A549 (cell line): ENCODE data around the gene NLRP1. TPM values are rescaled to one million over a fixed set of nuclear protein-coding genes. Genes with fewer than 3 reads are reported as not detected.

ENCODE experiments used
- ATAC-seq, 2 experiments: fragments of 200-7000 bp in 1 of 2; fragments of >200 bp in 1 of 2; cut with Nextera tagmentation in 1 of 2; cut with Tn5 transposase in 1 of 2; 3 replicates each; pipeline versions ENCODE4 v1.8.0 to v1.9.1; 2018 to 2020; ENCODE audit warnings: mild to moderate bottlenecking in 1 of 2, moderate library complexity in 1 of 2
- CTCF ChIA-PET: fragments of 300-600 bp; sonication (Branson Sonifier 250); formaldehyde crosslinking; extraction: SDS; loops from one replicate; lab custom pipeline; 2021; ENCODE audit warnings: antibody characterized with exemption, inconsistent platforms; lab: Yijun Ruan, JAX
- POLR2A ChIA-PET: fragments of 350-600 bp; formaldehyde crosslinking; extraction: SDS; loops from one replicate; lab custom pipeline; 2021; ENCODE audit warnings: antibody characterized with exemption, inconsistent platforms; lab: Yijun Ruan, JAX
- DNase-seq, 2 experiments: peaks; one replicate each; pipeline versions ENCODE4 v3.0.0 to v3.0.0-alpha.2; 2011 to 2016; ENCODE audit warnings: low read depth in 1 of 2, low spot score in 1 of 2
- FAIRE-seq: peaks from 2 replicates; lab custom pipeline; 2011; peaks lifted over from hg19 to GRCh38; lab: Jason Lieb, UNC
- H3K27ac ChIP-seq, 2 experiments: fragments of >200 bp; sonication (Bioruptor Twin); formaldehyde crosslinking; 3 replicates each; pipeline ENCODE4 v1.5.1; 2016 to 2017
- H3K4me1 ChIP-seq: fragments of >200 bp; sonication (Bioruptor Twin); formaldehyde crosslinking; 3 replicates; pipeline ENCODE4 v1.6.1; 2016
- H3K4me2 ChIP-seq: fragments of >200 bp; sonication (Bioruptor Twin); formaldehyde crosslinking; 3 replicates; pipeline ENCODE4 v1.6.1; 2016
- H3K4me3 ChIP-seq: fragments of >200 bp; sonication (Bioruptor Twin); formaldehyde crosslinking; 3 replicates; pipeline ENCODE4 v1.5.1; 2016
- H3K9me3 ChIP-seq: fragments of >200 bp; sonication (Bioruptor Twin); formaldehyde crosslinking; 3 replicates; pipeline ENCODE4 v1.6.1; 2016
- CHD4 ChIP-seq: fragments of 200-600 bp; sonication (generic); IDR thresholded peaks from 2 replicates; pipeline ENCODE4 v1.6.1; 2016; ENCODE audit warnings: antibody characterized with exemption, mild to moderate bottlenecking, borderline replicate concordance
- ESRRA ChIP-seq: fragments of 150-350 bp; IDR thresholded peaks from 2 replicates; pipeline ENCODE4 v1.6.1; 2014; ENCODE audit warnings: mild to moderate bottlenecking, low read length, borderline replicate concordance
- FOSL2 ChIP-seq, 2 experiments: fragments of 450-650 bp in 1 of 2; fragments of >200 bp in 1 of 2; sonication (Bioruptor Twin) in 1 of 2; formaldehyde crosslinking; IDR thresholded peaks; 2 replicates each; pipeline versions ENCODE4 v1.5.0 to v1.6.1; 2016 to 2020; ENCODE audit warnings: mild to moderate bottlenecking in 1 of 2, moderate library complexity in 1 of 2
- GATA3 ChIP-seq: IDR thresholded peaks from 2 replicates; pipeline ENCODE4 v1.6.1; 2012; ENCODE audit warnings: borderline replicate concordance
- HDAC2 ChIP-seq: fragments of 200-600 bp; sonication (generic); IDR thresholded peaks from 2 replicates; pipeline ENCODE4 v1.6.1; 2016
- HOXB13 ChIP-seq: fragments of 250-450 bp; sonication (Bioruptor Pico); IDR thresholded peaks from 2 replicates; pipeline ENCODE4 v1.5.0; 2020; ENCODE audit warnings: low read depth, mild to moderate bottlenecking, moderate library complexity
- JUNB ChIP-seq: fragments of >200 bp; sonication (Bioruptor Twin); formaldehyde crosslinking; IDR thresholded peaks from 2 replicates; pipeline ENCODE4 v1.6.1; 2016
- MYC ChIP-seq: IDR thresholded peaks from 2 replicates; pipeline ENCODE4 v1.6.1; 2012; ENCODE audit warnings: mild to moderate bottlenecking, inconsistent platforms, low read length, improper control_type of control experiment, borderline replicate concordance
- POLR2AphosphoS2 ChIP-seq: conservative IDR thresholded peaks from 2 replicates; pipeline ENCODE4 v1.6.1; 2012; ENCODE audit warnings: low read length, improper control_type of control experiment, inconsistent platforms
- RAD21 ChIP-seq, 2 experiments: fragments of >200 bp in 1 of 2; sonication (Bioruptor Twin) in 1 of 2; formaldehyde crosslinking in 1 of 2; IDR thresholded peaks in 1 of 2; conservative IDR thresholded peaks in 1 of 2; 2 replicates in 1 of 2; 3 replicates in 1 of 2; pipeline ENCODE4 v1.6.1; 2012 to 2018; ENCODE audit warnings: inconsistent platforms in 1 of 2
- TFCP2L1 ChIP-seq: fragments of 250-450 bp; sonication (Bioruptor Pico); IDR thresholded peaks from 2 replicates; pipeline ENCODE4 v1.5.0; 2021; ENCODE audit warnings: mild to moderate bottlenecking
- TP53 ChIP-seq: fragments of 250-450 bp; sonication (Bioruptor Pico); IDR thresholded peaks from 2 replicates; pipeline ENCODE4 v1.5.0; 2021; ENCODE audit warnings: mild to moderate bottlenecking, moderate library complexity
- ZFP36 ChIP-seq: fragments of 450-650 bp; IDR thresholded peaks from 2 replicates; pipeline ENCODE4 v1.6.1; 2014; ENCODE audit warnings: borderline replicate concordance; ENCODE audit not compliant: partially characterized antibody
- WGBS: methylation state at CpG from one replicate; pipeline ENCODE4 v1.1.6; 2017; ENCODE audit errors: missing lambda C conversion rate; 5-methylcytosine and 5-hydroxymethylcytosine counted together
- polyA plus RNA-seq, 4 experiments: library from polyadenylated mRNA; depleted of rRNA in 3 of 4; stranded (reverse); fragments of >200 nt; fragmentation: RNase III in 1 of 4; extraction: RNeasy Plus Mini Kit Qiagen cat#74134 plus additional on column Dnase treatment in 1 of 4; gene quantifications; 2 replicates in 3 of 4; 3 replicates in 1 of 4; pipeline ENCODE4 v1.2.3, GENCODE V29; 2011 to 2017
- TF ChIP-seq, protein P1 (sequence below): fragments of >200 bp; sonication (Bioruptor Twin); formaldehyde crosslinking; IDR thresholded peaks from 3 replicates; pipeline ENCODE4 v1.5.1; 2016
- TF ChIP-seq, protein P2 (sequence below): IDR thresholded peaks from 2 replicates; pipeline ENCODE4 v1.6.1; 2012
- TF ChIP-seq, protein P3 (sequence below): fragments of >200 bp; sonication (Bioruptor Twin); formaldehyde crosslinking; IDR thresholded peaks from 2 replicates; pipeline ENCODE4 v1.6.1; 2016
- TF ChIP-seq, protein P4 (sequence below): fragments of 450-650 bp; IDR thresholded peaks from 2 replicates; pipeline ENCODE4 v1.6.1; 2014; ENCODE audit warnings: antibody characterized with exemption
- TF ChIP-seq, protein P5 (sequence below): IDR thresholded peaks from 2 replicates; pipeline ENCODE4 v1.6.1; 2012
- TF ChIP-seq, protein P6 (sequence below): fragments of 200-600 bp; sonication (generic); IDR thresholded peaks from 2 replicates; pipeline ENCODE4 v1.6.1; 2016; ENCODE audit warnings: antibody characterized with exemption, mild to moderate bottlenecking, moderate library complexity

NLRP1 gene
- polyA plus RNA-seq, 2 of the 4 experiments (the other 2 are of a cell fraction): 1.1 to 4.4 TPM

DNA sequence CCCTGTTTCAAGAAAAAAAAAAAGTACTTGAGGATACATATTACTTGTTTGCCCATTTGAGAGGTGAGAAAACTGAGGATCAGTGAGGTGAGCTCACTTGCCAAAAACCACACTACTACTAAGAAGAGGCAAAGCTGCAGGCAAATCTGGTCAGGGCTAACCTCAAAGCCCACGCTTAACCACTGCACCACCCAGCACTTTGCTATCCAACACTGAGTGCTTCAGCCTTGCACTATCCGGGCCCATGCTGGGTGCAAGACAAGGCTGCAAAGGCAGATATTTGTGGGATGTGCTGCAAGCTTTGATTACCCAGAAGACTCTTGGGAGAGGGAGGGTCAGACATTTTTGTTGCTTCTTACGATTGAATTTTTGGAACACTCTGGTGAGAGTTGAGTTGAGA is 23.6 kb upstream of the NLRP1 start:
- no peaks in the 10 kb centered on the region for H3K4me1 ChIP-seq
- whole genome bisulfite sequencing: 5% methylated on average over 3 of the region's 3 CpGs
- ATAC-seq (no peak), DNase-seq (no peak), FAIRE-seq (no peak)
- H3K4me3 ChIP-seq: no peak overlapping the region
- CTCF ChIA-PET: interaction anchor here (0.6 to 1.8 kb wide), 3 partner anchors 15 to 358 kb away, joined by 3 to 9 read pairs (median 3); no protein-coding TSS in a partner anchor
- no peak overlapping the region for H3K4me2 ChIP-seq
- no peak overlapping the region for H3K27ac ChIP-seq
- TF ChIP-seq JUNB: no peak
- peaks cover 12% of the 10 kb centered on the region for H3K9me3 ChIP-seq
- POLR2A ChIA-PET: no interaction called here

DNA sequence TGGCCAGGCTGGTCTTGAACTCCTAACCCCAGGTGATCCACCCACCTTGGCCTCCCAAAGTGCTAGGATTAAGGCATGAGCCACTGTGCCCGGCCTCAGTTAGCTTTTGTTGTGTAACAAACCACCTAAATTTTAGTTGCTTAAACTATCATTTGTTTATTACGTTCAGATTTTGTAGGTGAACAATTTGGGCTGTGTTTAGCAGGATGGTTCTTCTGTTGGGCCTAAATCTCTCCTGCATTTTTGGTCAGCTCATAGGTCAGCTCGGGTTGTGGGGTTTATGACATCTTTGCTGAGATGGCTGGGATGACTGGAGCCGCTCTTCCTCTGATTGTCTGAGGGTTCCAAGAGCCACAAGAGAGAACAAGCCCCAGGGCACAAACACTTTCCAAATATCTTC is 21.1 kb upstream of the NLRP1 start:
- Histone ChIP-seq H3K4me2 (no peak overlapping the region), H3K4me1 (no peaks in the 10 kb centered on the region), H3K4me3 (no peak overlapping the region), H3K9me3 (peaks cover 12% of the 10 kb centered on the region), H3K27ac (no peak overlapping the region)
- ATAC-seq (no peak), DNase-seq (no peak), FAIRE-seq (no peak)
- WGBS: 4% methylated on average over 4 of the region's 4 CpGs
- ChIA-PET CTCF (interaction anchor here (1.0 to 4.4 kb wide), 7 partner anchors 9 to 831 kb away, joined by 3 to 29 read pairs (median 4); no protein-coding TSS in a partner anchor), POLR2A (no interaction called here)
- TF ChIP-seq ESRRA: no peak
- no peak for TF ChIP-seq TFCP2L1 (CRISPR knock-in tag)
- no peak for TF ChIP-seq RAD21 (conservative IDR thresholded peaks at IDR 0.05 in 1 of 2, IDR thresholded peaks at IDR 0.05 in 1 of 2)
- no peak for TF ChIP-seq GATA3
- TF ChIP-seq, protein P1, sequence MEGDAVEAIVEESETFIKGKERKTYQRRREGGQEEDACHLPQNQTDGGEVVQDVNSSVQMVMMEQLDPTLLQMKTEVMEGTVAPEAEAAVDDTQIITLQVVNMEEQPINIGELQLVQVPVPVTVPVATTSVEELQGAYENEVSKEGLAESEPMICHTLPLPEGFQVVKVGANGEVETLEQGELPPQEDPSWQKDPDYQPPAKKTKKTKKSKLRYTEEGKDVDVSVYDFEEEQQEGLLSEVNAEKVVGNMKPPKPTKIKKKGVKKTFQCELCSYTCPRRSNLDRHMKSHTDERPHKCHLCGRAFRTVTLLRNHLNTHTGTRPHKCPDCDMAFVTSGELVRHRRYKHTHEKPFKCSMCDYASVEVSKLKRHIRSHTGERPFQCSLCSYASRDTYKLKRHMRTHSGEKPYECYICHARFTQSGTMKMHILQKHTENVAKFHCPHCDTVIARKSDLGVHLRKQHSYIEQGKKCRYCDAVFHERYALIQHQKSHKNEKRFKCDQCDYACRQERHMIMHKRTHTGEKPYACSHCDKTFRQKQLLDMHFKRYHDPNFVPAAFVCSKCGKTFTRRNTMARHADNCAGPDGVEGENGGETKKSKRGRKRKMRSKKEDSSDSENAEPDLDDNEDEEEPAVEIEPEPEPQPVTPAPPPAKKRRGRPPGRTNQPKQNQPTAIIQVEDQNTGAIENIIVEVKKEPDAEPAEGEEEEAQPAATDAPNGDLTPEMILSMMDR: no peak
- no peak for TF ChIP-seq HOXB13 (CRISPR knock-in tag)
- TF ChIP-seq HDAC2: no peak
- no peak for TF ChIP-seq MYC
- TF ChIP-seq, protein P2, sequence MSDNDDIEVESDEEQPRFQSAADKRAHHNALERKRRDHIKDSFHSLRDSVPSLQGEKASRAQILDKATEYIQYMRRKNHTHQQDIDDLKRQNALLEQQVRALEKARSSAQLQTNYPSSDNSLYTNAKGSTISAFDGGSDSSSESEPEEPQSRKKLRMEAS: no peak
- TF ChIP-seq ZFP36: no peak
- no peak for TF ChIP-seq FOSL2 (IDR thresholded peaks at IDR 0.05)
- no peak for TF ChIP-seq FOSL2 (CRISPR knock-in tag; IDR thresholded peaks at IDR 0.05)

DNA sequence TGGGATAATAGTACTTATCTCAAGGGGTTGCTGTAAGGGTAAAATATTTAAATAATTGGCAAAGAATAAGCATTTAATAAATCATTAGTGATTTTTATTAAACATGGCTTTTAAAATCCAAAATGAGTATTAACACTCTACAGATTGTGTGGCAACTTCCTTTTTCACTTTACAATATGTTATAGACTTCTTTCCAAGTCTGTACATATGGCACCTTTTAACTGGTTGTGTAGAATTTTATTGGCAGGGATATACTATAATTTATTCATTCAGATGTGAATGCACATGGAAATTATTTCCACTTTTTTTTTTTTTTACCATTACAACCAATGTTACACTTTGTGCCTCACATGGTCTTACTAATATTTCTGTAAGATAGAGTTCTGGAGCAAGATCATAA is 15.7 kb upstream of the NLRP1 start:
- Histone ChIP-seq H3K9me3 (peaks cover 5% of the 10 kb centered on the region; the same call in 1 of the 3 replicates), H3K4me2 (no peak overlapping the region), H3K4me1 (no peaks in the 10 kb centered on the region), H3K27ac (no peak overlapping the region), H3K4me3 (no peak overlapping the region)
- POLR2A ChIA-PET: no interaction called here
- CTCF ChIA-PET: interaction anchor here (1.1 to 12.7 kb wide), 5 partner anchors 12 to 819 kb away, joined by 3 to 394 read pairs (median 4); no protein-coding TSS in a partner anchor
- no peak for DNase-seq
- TF ChIP-seq, protein P3, sequence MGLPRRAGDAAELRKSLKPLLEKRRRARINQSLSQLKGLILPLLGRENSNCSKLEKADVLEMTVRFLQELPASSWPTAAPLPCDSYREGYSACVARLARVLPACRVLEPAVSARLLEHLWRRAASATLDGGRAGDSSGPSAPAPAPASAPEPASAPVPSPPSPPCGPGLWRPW: no peak
- TF ChIP-seq ESRRA: no peak
- TF ChIP-seq, protein P4, sequence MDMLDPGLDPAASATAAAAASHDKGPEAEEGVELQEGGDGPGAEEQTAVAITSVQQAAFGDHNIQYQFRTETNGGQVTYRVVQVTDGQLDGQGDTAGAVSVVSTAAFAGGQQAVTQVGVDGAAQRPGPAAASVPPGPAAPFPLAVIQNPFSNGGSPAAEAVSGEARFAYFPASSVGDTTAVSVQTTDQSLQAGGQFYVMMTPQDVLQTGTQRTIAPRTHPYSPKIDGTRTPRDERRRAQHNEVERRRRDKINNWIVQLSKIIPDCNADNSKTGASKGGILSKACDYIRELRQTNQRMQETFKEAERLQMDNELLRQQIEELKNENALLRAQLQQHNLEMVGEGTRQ: no peak
- no peak for TF ChIP-seq POLR2AphosphoS2
- TF ChIP-seq, protein P5, sequence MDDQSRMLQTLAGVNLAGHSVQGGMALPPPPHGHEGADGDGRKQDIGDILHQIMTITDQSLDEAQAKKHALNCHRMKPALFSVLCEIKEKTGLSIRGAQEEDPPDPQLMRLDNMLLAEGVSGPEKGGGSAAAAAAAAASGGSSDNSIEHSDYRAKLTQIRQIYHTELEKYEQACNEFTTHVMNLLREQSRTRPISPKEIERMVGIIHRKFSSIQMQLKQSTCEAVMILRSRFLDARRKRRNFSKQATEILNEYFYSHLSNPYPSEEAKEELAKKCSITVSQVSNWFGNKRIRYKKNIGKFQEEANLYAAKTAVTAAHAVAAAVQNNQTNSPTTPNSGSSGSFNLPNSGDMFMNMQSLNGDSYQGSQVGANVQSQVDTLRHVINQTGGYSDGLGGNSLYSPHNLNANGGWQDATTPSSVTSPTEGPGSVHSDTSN: no peak
- TF ChIP-seq TP53 (CRISPR knock-in tag): no peak
- no peak for TF ChIP-seq HDAC2
- no peak for TF ChIP-seq CHD4
- TF ChIP-seq, protein P6, sequence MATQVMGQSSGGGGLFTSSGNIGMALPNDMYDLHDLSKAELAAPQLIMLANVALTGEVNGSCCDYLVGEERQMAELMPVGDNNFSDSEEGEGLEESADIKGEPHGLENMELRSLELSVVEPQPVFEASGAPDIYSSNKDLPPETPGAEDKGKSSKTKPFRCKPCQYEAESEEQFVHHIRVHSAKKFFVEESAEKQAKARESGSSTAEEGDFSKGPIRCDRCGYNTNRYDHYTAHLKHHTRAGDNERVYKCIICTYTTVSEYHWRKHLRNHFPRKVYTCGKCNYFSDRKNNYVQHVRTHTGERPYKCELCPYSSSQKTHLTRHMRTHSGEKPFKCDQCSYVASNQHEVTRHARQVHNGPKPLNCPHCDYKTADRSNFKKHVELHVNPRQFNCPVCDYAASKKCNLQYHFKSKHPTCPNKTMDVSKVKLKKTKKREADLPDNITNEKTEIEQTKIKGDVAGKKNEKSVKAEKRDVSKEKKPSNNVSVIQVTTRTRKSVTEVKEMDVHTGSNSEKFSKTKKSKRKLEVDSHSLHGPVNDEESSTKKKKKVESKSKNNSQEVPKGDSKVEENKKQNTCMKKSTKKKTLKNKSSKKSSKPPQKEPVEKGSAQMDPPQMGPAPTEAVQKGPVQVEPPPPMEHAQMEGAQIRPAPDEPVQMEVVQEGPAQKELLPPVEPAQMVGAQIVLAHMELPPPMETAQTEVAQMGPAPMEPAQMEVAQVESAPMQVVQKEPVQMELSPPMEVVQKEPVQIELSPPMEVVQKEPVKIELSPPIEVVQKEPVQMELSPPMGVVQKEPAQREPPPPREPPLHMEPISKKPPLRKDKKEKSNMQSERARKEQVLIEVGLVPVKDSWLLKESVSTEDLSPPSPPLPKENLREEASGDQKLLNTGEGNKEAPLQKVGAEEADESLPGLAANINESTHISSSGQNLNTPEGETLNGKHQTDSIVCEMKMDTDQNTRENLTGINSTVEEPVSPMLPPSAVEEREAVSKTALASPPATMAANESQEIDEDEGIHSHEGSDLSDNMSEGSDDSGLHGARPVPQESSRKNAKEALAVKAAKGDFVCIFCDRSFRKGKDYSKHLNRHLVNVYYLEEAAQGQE: no peak
- FAIRE-seq: no peak
- ATAC-seq: no peak
